ENCODE results near the gene PGAP1. TPM values are rescaled to one million over a fixed set of nuclear protein-coding genes. Genes with fewer than 3 reads are reported as not detected.

Gene PGAP1
- total RNA-seq, 1 experiment from 2014 or later: 7.1 TPM

GRCh38 chr2:196968516-196968915, 42.0 kb upstream of the PGAP1 start:
- H3K9me3 ChIP-seq (ENCODE audit: control insufficient read depth in 1 of 2, insufficient read depth in 1 of 2, low read depth in 1 of 2, low read length in 2 of 2): no peaks in the 10 kb centered on the region
- H3K4me3 ChIP-seq (replicated peaks in 1 of 2; ENCODE audit: low read depth in 1 of 2, low read length in 2 of 2): no peak overlapping the region
- no peaks in the 10 kb centered on the region for H3K9me2 ChIP-seq (ENCODE audit: insufficient read depth)
- TF ChIP-seq POLR2AphosphoS5 (IDR thresholded peaks at IDR 0.05; ENCODE audit: low read depth, low read length): no peak
- TF ChIP-seq ELF1 (IDR thresholded peaks at IDR 0.05; ENCODE audit: borderline replicate concordance, low read depth): no peak
- no peak for TF ChIP-seq POLR2A (IDR thresholded peaks at IDR 0.05; ENCODE audit: borderline replicate concordance, extremely low read depth, insufficient read depth, insufficient read length)
- no peak for TF ChIP-seq ZBTB33 (IDR thresholded peaks at IDR 0.05; ENCODE audit: extremely low read depth, insufficient replicate concordance, low read length)
- TF ChIP-seq CTCF (IDR thresholded peaks at IDR 0.05 in 2 of 3, conservative IDR thresholded peaks at IDR 0.05 in 1 of 3; ENCODE audit: borderline replicate concordance in 1 of 3, insufficient read depth in 1 of 3, low read depth in 2 of 3, low read length in 2 of 3): no peak
- TF ChIP-seq FOSL1 (IDR thresholded peaks at IDR 0.05; ENCODE audit: low read depth): no peak
- no peak for TF ChIP-seq SIN3A (IDR thresholded peaks at IDR 0.05; ENCODE audit: low read depth)
- no peak for TF ChIP-seq YY1 (IDR thresholded peaks at IDR 0.05; ENCODE audit: extremely low read depth, insufficient replicate concordance, low read depth, low read length)
- TF ChIP-seq CBX3 (IDR thresholded peaks at IDR 0.05; ENCODE audit: low read depth): no peak
- no peak for TF ChIP-seq RAD21 (IDR thresholded peaks at IDR 0.05; ENCODE audit: low read depth)
- no peak for TF ChIP-seq ATF3 (IDR thresholded peaks at IDR 0.05)
- TF ChIP-seq SP1 (IDR thresholded peaks at IDR 0.05; ENCODE audit: low read depth): no peak
- TF ChIP-seq EZH2 (IDR thresholded peaks at IDR 0.05): no peak
- no peak for TF ChIP-seq MAX (IDR thresholded peaks at IDR 0.05)
- no peak overlapping the region for H3K4me2 ChIP-seq (ENCODE audit: low read length)
- RAD21 ChIA-PET (ENCODE audit: low non-redundant PET in 1 of 2, low total read pairs in 2 of 2, uncharacterized antibody in 2 of 2, unreplicated experiment in 2 of 2): no interaction called here
- DNase-seq (ENCODE audit: low read depth, low spot score) (no peak), ATAC-seq (no peak)
- H3K27ac ChIP-seq (ENCODE audit: low read depth, low read length): no peak overlapping the region
- H3K4me1 ChIP-seq (ENCODE audit: control insufficient read depth in 1 of 2, insufficient read depth in 2 of 2, low read length in 2 of 2): no peaks in the 10 kb centered on the region
- no peaks in the 10 kb centered on the region for H3K36me3 ChIP-seq (ENCODE audit: control insufficient read depth in 1 of 2, insufficient read depth in 2 of 2, low read length in 2 of 2)
- H2AFZ ChIP-seq (ENCODE audit: low read depth, low read length, poor library complexity, severe bottlenecking): no peak overlapping the region
- POLR2A ChIA-PET: no interaction called here
- no peaks in the 10 kb centered on the region for H3K79me2 ChIP-seq (ENCODE audit: insufficient read depth, low read length)
- H4K20me1 ChIP-seq (ENCODE audit: insufficient read depth): no peaks in the 10 kb centered on the region
- CTCF ChIA-PET: no interaction called here
- H3K9ac ChIP-seq (ENCODE audit: low read length): no peak overlapping the region
- no TSS peak for BruUV-seq (replicated peaks)
- H3K27me3 ChIP-seq (ENCODE audit: insufficient read depth, low read length): no peaks in the 10 kb centered on the region
- intact Hi-C loops (cut with micrococcal nuclease): no loop called here
